Breast epithelium (tissue), 3 donors: ENCODE data around the gene ADD1.

Experiments
- POLR2AphosphoS5 ChIP-seq, 3 donors: sonication (generic); formaldehyde crosslinking; IDR thresholded peaks; one replicate each; pipeline ENCODE4 v1.6.1; 2017; ENCODE audit warnings: antibody characterized with exemption in 3 of 3
- TF ChIP-seq, protein P1 (sequence below), 3 donors: fragments of 450-650 bp; IDR thresholded peaks; one replicate each; pipeline ENCODE4 v1.5.1; 2016 to 2017; ENCODE audit warnings: antibody characterized with exemption in 3 of 3, mild to moderate bottlenecking in 3 of 3, moderate library complexity in 3 of 3

DNA sequence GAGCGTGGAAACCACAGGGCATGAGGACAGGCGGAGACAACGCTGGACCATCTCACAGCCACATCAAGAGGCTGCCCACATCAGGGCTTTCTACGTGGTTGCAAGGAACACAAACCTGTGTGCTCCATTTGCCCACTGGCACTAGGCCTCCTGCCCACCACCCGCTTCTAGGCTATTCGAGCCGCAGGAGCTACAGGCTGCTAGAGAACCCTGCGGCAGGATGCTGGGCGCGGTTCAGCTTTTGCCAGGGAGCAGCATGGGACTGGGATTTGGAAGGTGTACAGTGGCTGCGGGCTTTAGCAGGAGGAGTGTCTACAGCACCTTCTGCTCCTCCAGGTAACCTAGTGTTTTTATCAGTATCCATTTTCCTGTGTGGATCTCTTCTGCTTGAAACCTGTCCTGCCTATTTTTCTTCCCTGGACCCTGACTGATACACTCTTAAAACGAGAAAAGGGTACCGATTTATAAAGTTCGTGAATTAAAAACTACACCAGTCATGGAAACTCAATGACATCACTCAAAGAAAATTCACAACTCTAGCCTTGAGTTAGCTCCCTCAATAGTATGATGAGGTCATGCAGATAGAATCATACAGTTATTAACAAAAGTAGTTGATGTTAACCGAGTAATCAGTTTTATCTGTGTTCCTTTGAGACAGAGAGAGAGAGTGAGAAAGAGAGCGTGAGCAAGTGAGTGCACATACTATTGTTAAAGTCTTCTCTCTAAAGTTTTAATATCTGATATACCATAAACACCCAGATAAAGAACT, 106.8 kb downstream of the ADD1 start:
- TF ChIP-seq, protein P1, sequence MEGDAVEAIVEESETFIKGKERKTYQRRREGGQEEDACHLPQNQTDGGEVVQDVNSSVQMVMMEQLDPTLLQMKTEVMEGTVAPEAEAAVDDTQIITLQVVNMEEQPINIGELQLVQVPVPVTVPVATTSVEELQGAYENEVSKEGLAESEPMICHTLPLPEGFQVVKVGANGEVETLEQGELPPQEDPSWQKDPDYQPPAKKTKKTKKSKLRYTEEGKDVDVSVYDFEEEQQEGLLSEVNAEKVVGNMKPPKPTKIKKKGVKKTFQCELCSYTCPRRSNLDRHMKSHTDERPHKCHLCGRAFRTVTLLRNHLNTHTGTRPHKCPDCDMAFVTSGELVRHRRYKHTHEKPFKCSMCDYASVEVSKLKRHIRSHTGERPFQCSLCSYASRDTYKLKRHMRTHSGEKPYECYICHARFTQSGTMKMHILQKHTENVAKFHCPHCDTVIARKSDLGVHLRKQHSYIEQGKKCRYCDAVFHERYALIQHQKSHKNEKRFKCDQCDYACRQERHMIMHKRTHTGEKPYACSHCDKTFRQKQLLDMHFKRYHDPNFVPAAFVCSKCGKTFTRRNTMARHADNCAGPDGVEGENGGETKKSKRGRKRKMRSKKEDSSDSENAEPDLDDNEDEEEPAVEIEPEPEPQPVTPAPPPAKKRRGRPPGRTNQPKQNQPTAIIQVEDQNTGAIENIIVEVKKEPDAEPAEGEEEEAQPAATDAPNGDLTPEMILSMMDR (IDR thresholded peaks at IDR 0.05): no peak
- TF ChIP-seq POLR2AphosphoS5 (IDR thresholded peaks at IDR 0.05): no peak
